ENCODE measurements around the gene COL27A1.

The COL27A1 gene

GRCh38 chr9:114167591-114168091, 12.3 kb downstream of the COL27A1 start:
- Histone ChIP-seq H3K36me3 (ENCODE audit: control insufficient read depth, insufficient read depth, low read length) (no peaks in the 10 kb centered on the region), H3K4me1 (ENCODE audit: control insufficient read depth, insufficient read depth, low read length, poor library complexity, severe bottlenecking) (no peaks in the 10 kb centered on the region), H3K27me3 (replicated peaks; ENCODE audit: control insufficient read depth, insufficient read depth, low read length, poor library complexity, severe bottlenecking) (no peaks in the 10 kb centered on the region), H3K4me3 (ENCODE audit: insufficient read depth, low read depth, low read length, poor library complexity, severe bottlenecking) (no peak overlapping the region), H3K27ac (ENCODE audit: insufficient read depth, low read length, poor library complexity, severe bottlenecking) (no peak overlapping the region), H3K9me3 (ENCODE audit: control insufficient read depth, low read length) (no peaks in the 10 kb centered on the region)
- no peak for DNase-seq

DNA sequence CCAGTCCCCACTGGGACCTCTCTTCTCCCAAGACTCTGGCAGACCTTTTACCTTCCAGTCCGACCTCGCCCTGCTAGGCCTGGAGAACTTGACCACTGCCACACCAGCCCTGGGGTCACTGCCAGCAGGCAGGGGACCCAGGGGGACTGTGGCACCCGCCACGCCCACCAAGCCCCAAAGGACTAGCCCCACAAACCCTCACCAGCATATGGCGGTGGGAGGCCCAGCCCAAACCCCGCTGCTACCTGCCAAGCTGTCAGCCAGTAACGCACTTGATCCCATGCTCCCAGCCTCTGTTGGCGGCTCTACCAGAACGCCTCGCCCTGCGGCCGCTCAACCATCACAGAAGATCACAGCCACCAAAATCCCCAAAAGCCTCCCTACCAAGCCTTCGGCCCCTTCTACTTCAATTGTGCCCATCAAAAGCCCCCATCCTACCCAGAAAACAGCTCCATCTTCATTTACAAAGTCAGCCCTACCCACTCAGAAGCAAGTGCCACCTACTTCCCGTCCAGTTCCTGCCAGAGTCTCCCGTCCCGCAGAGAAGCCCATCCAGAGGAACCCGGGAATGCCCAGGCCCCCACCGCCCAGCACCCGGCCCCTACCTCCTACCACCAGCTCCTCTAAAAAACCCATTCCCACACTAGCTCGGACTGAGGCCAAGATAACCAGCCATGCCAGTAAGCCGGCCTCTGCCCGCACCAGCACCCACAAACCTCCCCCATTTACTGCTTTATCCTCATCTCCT, 13.1 kb downstream of the COL27A1 start:
- no peak for DNase-seq
- Histone ChIP-seq H3K27ac (ENCODE audit: insufficient read depth, low read length, poor library complexity, severe bottlenecking) (no peak overlapping the region), H3K4me3 (ENCODE audit: insufficient read depth, low read depth, low read length, poor library complexity, severe bottlenecking) (no peak overlapping the region), H3K9me3 (ENCODE audit: control insufficient read depth, low read length) (no peaks in the 10 kb centered on the region), H3K27me3 (replicated peaks; ENCODE audit: control insufficient read depth, insufficient read depth, low read length, poor library complexity, severe bottlenecking) (no peaks in the 10 kb centered on the region), H3K4me1 (ENCODE audit: control insufficient read depth, insufficient read depth, low read length, poor library complexity, severe bottlenecking) (no peaks in the 10 kb centered on the region), H3K36me3 (ENCODE audit: control insufficient read depth, insufficient read depth, low read length) (no peaks in the 10 kb centered on the region)

GRCh38 chr9:114169029-114169951, 14.0 kb downstream of the COL27A1 start:
- Histone ChIP-seq H3K36me3 (ENCODE audit: control insufficient read depth, insufficient read depth, low read length) (no peaks in the 10 kb centered on the region), H3K27me3 (replicated peaks; ENCODE audit: control insufficient read depth, insufficient read depth, low read length, poor library complexity, severe bottlenecking) (no peaks in the 10 kb centered on the region), H3K27ac (ENCODE audit: insufficient read depth, low read length, poor library complexity, severe bottlenecking) (no peak overlapping the region), H3K4me1 (ENCODE audit: control insufficient read depth, insufficient read depth, low read length, poor library complexity, severe bottlenecking) (no peaks in the 10 kb centered on the region), H3K4me3 (ENCODE audit: insufficient read depth, low read depth, low read length, poor library complexity, severe bottlenecking) (no peak overlapping the region), H3K9me3 (ENCODE audit: control insufficient read depth, low read length) (no peaks in the 10 kb centered on the region)
- no peak for DNase-seq

GRCh38 chr9:114169952-114170770, 14.8 kb downstream of the COL27A1 start:
- H3K4me1 ChIP-seq (ENCODE audit: control insufficient read depth, insufficient read depth, low read length, poor library complexity, severe bottlenecking) = no peaks in the 10 kb centered on the region
- H3K36me3 ChIP-seq (ENCODE audit: control insufficient read depth, insufficient read depth, low read length) = no peaks in the 10 kb centered on the region
- H3K27ac ChIP-seq (ENCODE audit: insufficient read depth, low read length, poor library complexity, severe bottlenecking) = no peak overlapping the region
- no peak overlapping the region for H3K4me3 ChIP-seq (ENCODE audit: insufficient read depth, low read depth, low read length, poor library complexity, severe bottlenecking)
- H3K27me3 ChIP-seq (replicated peaks; ENCODE audit: control insufficient read depth, insufficient read depth, low read length, poor library complexity, severe bottlenecking) = no peaks in the 10 kb centered on the region
- H3K9me3 ChIP-seq (ENCODE audit: control insufficient read depth, low read length) = no peaks in the 10 kb centered on the region
- no peak for DNase-seq

- DNase-seq = no peak
- Histone ChIP-seq H3K27ac (ENCODE audit: insufficient read depth, low read length, poor library complexity, severe bottlenecking) (no peak overlapping the region), H3K9me3 (ENCODE audit: control insufficient read depth, low read length) (no peaks in the 10 kb centered on the region), H3K36me3 (ENCODE audit: control insufficient read depth, insufficient read depth, low read length) (no peaks in the 10 kb centered on the region), H3K27me3 (replicated peaks; ENCODE audit: control insufficient read depth, insufficient read depth, low read length, poor library complexity, severe bottlenecking) (no peaks in the 10 kb centered on the region), H3K4me1 (ENCODE audit: control insufficient read depth, insufficient read depth, low read length, poor library complexity, severe bottlenecking) (no peaks in the 10 kb centered on the region), H3K4me3 (ENCODE audit: insufficient read depth, low read depth, low read length, poor library complexity, severe bottlenecking) (no peak overlapping the region)
These were observed 15.6 kb downstream of the COL27A1 start for GRCh38 chr9:114170771-114171461.

GRCh38 chr9:114171500-114171899, 16.2 kb downstream of the COL27A1 start:
- DNase-seq = no peak
- H3K27ac ChIP-seq (ENCODE audit: insufficient read depth, low read length, poor library complexity, severe bottlenecking) = no peak overlapping the region
- H3K27me3 ChIP-seq (replicated peaks; ENCODE audit: control insufficient read depth, insufficient read depth, low read length, poor library complexity, severe bottlenecking) = no peaks in the 10 kb centered on the region
- H3K36me3 ChIP-seq (ENCODE audit: control insufficient read depth, insufficient read depth, low read length) = no peaks in the 10 kb centered on the region
- no peaks in the 10 kb centered on the region for H3K9me3 ChIP-seq (ENCODE audit: control insufficient read depth, low read length)
- H3K4me1 ChIP-seq (ENCODE audit: control insufficient read depth, insufficient read depth, low read length, poor library complexity, severe bottlenecking) = no peaks in the 10 kb centered on the region
- H3K4me3 ChIP-seq (ENCODE audit: insufficient read depth, low read depth, low read length, poor library complexity, severe bottlenecking) = no peak overlapping the region

DNA sequence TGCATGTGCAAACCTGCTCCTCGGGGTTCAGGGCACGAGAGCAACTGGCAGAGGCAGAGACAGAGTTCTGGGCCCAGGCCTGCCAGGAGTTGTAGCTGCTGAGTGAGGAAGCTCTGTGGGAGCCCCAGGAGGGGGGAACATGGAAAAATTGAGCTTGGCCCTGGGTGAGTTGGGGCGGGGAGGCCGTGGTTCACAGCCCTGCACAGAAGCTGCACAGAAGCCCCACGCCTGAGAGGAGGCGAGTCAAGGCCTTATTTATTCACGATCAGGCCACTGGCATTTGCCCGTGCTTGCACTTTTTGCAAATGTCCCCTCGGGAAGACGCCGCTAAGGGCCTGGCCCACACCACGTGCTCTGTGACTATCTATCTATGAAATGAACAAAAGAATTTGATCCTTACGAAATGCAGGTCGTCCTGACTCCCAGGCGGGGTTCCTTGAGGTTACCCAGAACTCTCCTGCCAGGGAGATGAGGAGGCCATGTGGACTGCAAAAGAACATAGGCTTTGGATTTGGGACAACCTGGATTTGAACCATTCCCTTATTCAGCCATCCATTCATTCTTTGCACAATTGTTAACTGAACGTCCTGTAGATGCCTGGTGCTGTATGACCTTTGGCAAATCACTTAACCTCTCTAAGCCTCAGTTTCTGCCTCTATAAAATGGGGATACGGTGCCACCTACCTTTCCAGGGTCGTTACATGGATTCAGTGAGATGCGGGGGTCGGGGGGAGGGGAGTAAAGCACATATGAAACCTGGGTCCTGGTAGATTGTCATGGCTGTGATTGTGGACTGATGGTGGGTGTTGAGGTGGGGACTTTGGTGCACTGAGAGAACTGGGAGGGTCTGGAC, 17.9 kb downstream of the COL27A1 start:
- H3K27ac ChIP-seq (ENCODE audit: insufficient read depth, low read length, poor library complexity, severe bottlenecking) = no peak overlapping the region
- H3K36me3 ChIP-seq (ENCODE audit: control insufficient read depth, insufficient read depth, low read length) = no peaks in the 10 kb centered on the region
- no peaks in the 10 kb centered on the region for H3K27me3 ChIP-seq (replicated peaks; ENCODE audit: control insufficient read depth, insufficient read depth, low read length, poor library complexity, severe bottlenecking)
- DNase-seq = no peak
- no peak overlapping the region for H3K4me3 ChIP-seq (ENCODE audit: insufficient read depth, low read depth, low read length, poor library complexity, severe bottlenecking)
- H3K4me1 ChIP-seq (ENCODE audit: control insufficient read depth, insufficient read depth, low read length, poor library complexity, severe bottlenecking) = no peaks in the 10 kb centered on the region
- H3K9me3 ChIP-seq (ENCODE audit: control insufficient read depth, low read length) = no peaks in the 10 kb centered on the region

DNA sequence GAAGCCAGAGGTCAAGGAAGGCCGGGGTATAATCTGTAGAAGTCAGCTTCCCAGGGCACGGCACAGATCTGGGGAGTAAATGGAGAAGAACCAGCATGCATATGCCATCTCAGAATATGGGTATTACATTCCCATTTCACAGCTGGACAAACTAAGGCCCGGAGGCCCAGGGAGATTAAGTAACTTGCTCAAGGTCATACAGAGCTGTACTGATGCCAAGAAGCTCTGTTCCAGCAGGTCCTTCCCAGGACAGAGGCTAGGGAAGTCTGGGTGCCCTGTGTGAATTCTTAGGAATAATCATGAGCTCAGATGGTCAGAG, 19.2 kb downstream of the COL27A1 start:
- Histone ChIP-seq H3K9me3 (ENCODE audit: control insufficient read depth, low read length) (no peaks in the 10 kb centered on the region), H3K36me3 (ENCODE audit: control insufficient read depth, insufficient read depth, low read length) (no peaks in the 10 kb centered on the region), H3K27ac (ENCODE audit: insufficient read depth, low read length, poor library complexity, severe bottlenecking) (no peak overlapping the region), H3K4me3 (ENCODE audit: insufficient read depth, low read depth, low read length, poor library complexity, severe bottlenecking) (no peak overlapping the region), H3K4me1 (ENCODE audit: control insufficient read depth, insufficient read depth, low read length, poor library complexity, severe bottlenecking) (no peaks in the 10 kb centered on the region), H3K27me3 (replicated peaks; ENCODE audit: control insufficient read depth, insufficient read depth, low read length, poor library complexity, severe bottlenecking) (no peaks in the 10 kb centered on the region)
- no peak for DNase-seq

Measured in effector memory CD4-positive, alpha-beta T cell (primary cell).